G401 (cell line): ENCODE measurements around the gene CCDC141. TPM values are rescaled to one million over a fixed set of nuclear protein-coding genes. Genes with fewer than 3 reads are reported as not detected.

Experiments used
- DNase-seq: peaks from one replicate; pipeline ENCODE4 v3.0.0-alpha.2; 2015; ENCODE audit warnings: low spot score
- in situ Hi-C: cut with HindIII; loops from 2 replicates; pipeline ENCODE4 v1.10.0; 2016; ENCODE audit warnings: low sequenced_read_pairs, mixed read lengths
- total RNA-seq: library from RNA; depleted of rRNA; stranded (reverse); fragments of >200 nt; shearing (Covaris generic); gene quantifications from 2 replicates; pipeline ENCODE4 v1.2.3, GENCODE V29; 2014

Gene CCDC141
- total RNA-seq, 1 experiment from 2014 or later, result 0.20 TPM

- no peak for DNase-seq
- in situ Hi-C loops, result no loop called here
Measured at GRCh38 chr2:178927173-178927572, 122.8 kb downstream of the CCDC141 start.

GRCh38 chr2:178924817-178925216, 125.1 kb downstream of the CCDC141 start:
- in situ Hi-C loops, result no loop called here
- no peak for DNase-seq

GRCh38 chr2:178923546-178923945, 126.4 kb downstream of the CCDC141 start:
- DNase-seq, result no peak
- in situ Hi-C loops, result no loop called here

- in situ Hi-C loops, result no loop called here
- no peak for DNase-seq
Measured at GRCh38 chr2:178920916-178921513, 128.9 kb downstream of the CCDC141 start.

- DNase-seq, result no peak
- in situ Hi-C loops, result no loop called here
Measured at GRCh38 chr2:178917555-178917954, 132.4 kb downstream of the CCDC141 start.

- in situ Hi-C loops, result no loop called here
- DNase-seq, result no peak
Measured at GRCh38 chr2:178915423-178916173, 134.3 kb downstream of the CCDC141 start.

- in situ Hi-C loops, result no loop called here
- peak; percentile 62 for DNase-seq
Measured at GRCh38 chr2:178914259-178914849, 135.6 kb downstream of the CCDC141 start.

GRCh38 chr2:178913049-178913441, 136.9 kb downstream of the CCDC141 start:
- in situ Hi-C loops, result no loop called here
- no peak for DNase-seq

- in situ Hi-C loops, result no loop called here
- no peak for DNase-seq
Measured at GRCh38 chr2:178912416-178913048, 137.4 kb downstream of the CCDC141 start.

- in situ Hi-C loops, result no loop called here
Measured at GRCh38 chr2:178911039-178911438, 138.9 kb downstream of the CCDC141 start.

GRCh38 chr2:178910005-178910404, 139.9 kb downstream of the CCDC141 start:
- no peak for DNase-seq
- in situ Hi-C loops, result no loop called here

More at GRCh38 chr2:178911039-178911438, 138.9 kb downstream of the CCDC141 start:
- no peak for DNase-seq

GRCh38 chr2:178909507-178909906, 140.4 kb downstream of the CCDC141 start:
- in situ Hi-C loops, result no loop called here
- no peak for DNase-seq

GRCh38 chr2:178908810-178909209, 141.1 kb downstream of the CCDC141 start:
- in situ Hi-C loops, result no loop called here
- no peak for DNase-seq

- in situ Hi-C loops, result no loop called here
- DNase-seq, result no peak
Measured at GRCh38 chr2:178905261-178905660, 144.7 kb downstream of the CCDC141 start.

- in situ Hi-C loops, result no loop called here
- no peak for DNase-seq
Measured at GRCh38 chr2:178899656-178900055, 150.3 kb downstream of the CCDC141 start.

GRCh38 chr2:178895872-178896271, 154.1 kb downstream of the CCDC141 start:
- DNase-seq, result no peak
- in situ Hi-C loops, result no loop called here

- DNase-seq, result no peak
- in situ Hi-C loops, result no loop called here
Measured at GRCh38 chr2:178895171-178895570, 154.8 kb downstream of the CCDC141 start.

- in situ Hi-C loops, result no loop called here
- no peak for DNase-seq
Measured at GRCh38 chr2:178892751-178893625, 156.9 kb downstream of the CCDC141 start.

- DNase-seq, result no peak
- in situ Hi-C loops, result no loop called here
Measured at GRCh38 chr2:178891959-178892485, 157.9 kb downstream of the CCDC141 start.
